M059J (cell line): ENCODE measurements around the gene SMPDL3B. TPM values are rescaled to one million over a fixed set of nuclear protein-coding genes. Genes with fewer than 3 reads are reported as not detected.

ENCODE experiments used
- DNase-seq: peaks from one replicate; pipeline ENCODE4 v3.0.0-alpha.2; 2012; ENCODE audit warnings: low read depth
- total RNA-seq: library from RNA; depleted of rRNA; stranded (reverse); fragments of >200 nt; shearing (Covaris generic); gene quantifications from 2 replicates; pipeline ENCODE4 v1.2.3, GENCODE V29; 2014

Gene SMPDL3B
- total RNA-seq, 1 experiment from 2014 or later: 1.1 TPM

- DNase-seq: peak; percentile 46
Measured at GRCh38 chr1:27940297-27940696, 5.5 kb downstream of the SMPDL3B start.

- no peak for DNase-seq
Measured at GRCh38 chr1:27940870-27941560, 6.2 kb downstream of the SMPDL3B start.

- no peak for DNase-seq
Measured at GRCh38 chr1:27941671-27942540, 7.1 kb downstream of the SMPDL3B start.

- no peak for DNase-seq
Measured at GRCh38 chr1:27945020-27945419, 10.2 kb downstream of the SMPDL3B start.

- no peak for DNase-seq
Measured at GRCh38 chr1:27949027-27949426, 14.2 kb downstream of the SMPDL3B start.

GRCh38 chr1:27951396-27951795, 16.6 kb downstream of the SMPDL3B start:
- no peak for DNase-seq

GRCh38 chr1:27952147-27952546, 17.3 kb downstream of the SMPDL3B start:
- DNase-seq: no peak

- no peak for DNase-seq
Measured at GRCh38 chr1:27954186-27954585, 19.4 kb downstream of the SMPDL3B start.

GRCh38 chr1:27955076-27955475, 20.3 kb downstream of the SMPDL3B start:
- no peak for DNase-seq

- DNase-seq: no peak
Measured at GRCh38 chr1:27956761-27957160, 22.0 kb downstream of the SMPDL3B start.

GRCh38 chr1:27957655-27958054, 22.9 kb downstream of the SMPDL3B start:
- no peak for DNase-seq

- no peak for DNase-seq
Measured at GRCh38 chr1:27958513-27958912, 23.7 kb downstream of the SMPDL3B start.

- peak; percentile 69 for DNase-seq
Measured at GRCh38 chr1:27959792-27960603, 25.2 kb downstream of the SMPDL3B start, which contains the start of gene XKR8. Gene XKR8, plus strand, starts transcription at chr1:27959973. Its CDS starts 97 bp downstream, at chr1:27960070.

GRCh38 chr1:27960762-27961645, 26.2 kb downstream of the SMPDL3B start:
- peak; percentile 69 for DNase-seq

- peak; percentile 64 for DNase-seq
Measured at GRCh38 chr1:27961646-27962221, 26.9 kb downstream of the SMPDL3B start.

- no peak for DNase-seq
Measured at GRCh38 chr1:27963393-27963792, 28.6 kb downstream of the SMPDL3B start.

GRCh38 chr1:27966402-27967105, 31.8 kb downstream of the SMPDL3B start:
- DNase-seq: peak; percentile 63

- no peak for DNase-seq
Measured at GRCh38 chr1:27967106-27967883, 32.5 kb downstream of the SMPDL3B start.

- no peak for DNase-seq
Measured at GRCh38 chr1:27967884-27968466, 33.2 kb downstream of the SMPDL3B start.
